Activated T-cell treated with anti-CD3 and anti-CD28 coated beads, Interleukin-2, amount 50 U/mL, for 24 hours (primary cell): ENCODE measurements around the gene GNB2.
"Not testable (repeated sequence)": the region's sequence is repeated elsewhere in the genome, so short reads cannot be mapped to it uniquely, and the experiment has no call there.

Source experiments
- DNase-seq: peaks from one replicate; pipeline ENCODE4 v3.0.0-alpha.2; 2020
- H3K27ac Mint-ChIP-seq: 2 replicates; pipeline ENCODE4 v1.8.0; 2020; ENCODE audit warnings: mild to moderate bottlenecking, mixed read lengths
- H3K27me3 Mint-ChIP-seq: 2 replicates; pipeline ENCODE4 v1.8.0; 2020; ENCODE audit warnings: mixed read lengths
- H3K36me3 Mint-ChIP-seq: 2 replicates; pipeline ENCODE4 v1.8.0; 2020; ENCODE audit warnings: low read depth, mixed read lengths
- H3K4me1 Mint-ChIP-seq: 2 replicates; pipeline ENCODE4 v1.8.0; 2020; ENCODE audit warnings: low read depth, mixed read lengths
- H3K4me3 Mint-ChIP-seq: 2 replicates; pipeline ENCODE4 v1.8.0; 2020; ENCODE audit warnings: mild to moderate bottlenecking, moderate library complexity, mixed read lengths
- H3K9me3 Mint-ChIP-seq: 2 replicates; pipeline ENCODE4 v1.8.0; 2020; ENCODE audit warnings: mixed read lengths

GNB2 gene

GRCh38 chr7:100692578-100692961 lies 19.0 kb downstream of the GNB2 start:
- no peaks in the 10 kb centered on the region for H3K9me3 Mint-ChIP-seq
- H3K4me1 Mint-ChIP-seq = peaks cover 58% of the 10 kb centered on the region
- peak overlapping the region; percentile 92 for H3K27ac Mint-ChIP-seq
- H3K27me3 Mint-ChIP-seq = no peaks in the 10 kb centered on the region
- peaks cover 45% of the 10 kb centered on the region for H3K36me3 Mint-ChIP-seq
- H3K4me3 Mint-ChIP-seq = peak overlapping the region; percentile 98
- DNase-seq = no peak

- Mint-ChIP-seq H3K27ac (peak overlapping the region; percentile 92), H3K36me3 (peaks cover 35% of the 10 kb centered on the region), H3K4me1 (peaks cover 51% of the 10 kb centered on the region), H3K9me3 (no peaks in the 10 kb centered on the region), H3K27me3 (no peaks in the 10 kb centered on the region), H3K4me3 (peak overlapping the region; percentile 98)
- peak; percentile 49 for DNase-seq
Observed at GRCh38 chr7:100693312-100694097, 20.0 kb downstream of the GNB2 start.

DNA sequence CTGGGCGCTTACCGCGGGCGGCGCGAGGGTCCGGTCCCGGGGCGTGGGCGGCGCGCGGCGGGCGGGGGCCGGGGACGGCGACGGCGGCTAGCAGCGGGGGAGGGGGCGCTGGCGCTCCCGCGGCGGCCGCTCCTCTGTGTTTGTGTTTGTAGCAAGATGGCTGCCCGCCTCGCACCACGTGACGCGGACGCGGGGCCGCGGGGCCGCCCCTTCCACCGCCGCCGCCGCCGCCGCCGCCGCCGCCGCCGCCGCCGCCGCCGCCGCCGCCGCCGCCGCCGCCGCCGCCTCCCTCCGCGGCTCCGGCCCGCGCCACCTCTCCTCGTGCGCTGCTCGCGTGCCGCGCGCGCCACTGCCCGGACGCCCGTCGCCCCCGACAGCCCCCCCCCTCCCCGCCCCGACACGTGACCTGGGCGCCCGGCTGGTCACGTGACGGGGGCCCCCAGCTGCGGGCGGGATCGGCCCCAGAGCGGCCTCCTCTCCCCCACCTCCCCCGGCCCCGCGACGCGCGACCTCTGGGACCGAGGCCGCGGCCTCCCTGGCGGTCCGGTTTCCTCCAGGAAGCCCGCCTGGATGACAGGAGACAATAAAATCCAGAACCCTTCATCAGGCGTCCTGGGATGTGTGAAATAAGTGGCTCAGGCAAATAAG lies 20.7 kb downstream of the GNB2 start, which contains the start of gene GIGYF1:
Gene GIGYF1, minus strand, starts transcription at position 153 of the 648 bp plus-strand sequence. CDS start 6,012 bp downstream, outside the sequence.
- Mint-ChIP-seq H3K4me1 (peaks cover 44% of the 10 kb centered on the region), H3K27me3 (no peaks in the 10 kb centered on the region), H3K27ac (peak within 1 kb of the TSS; percentile 92), H3K9me3 (no peaks in the 10 kb centered on the region), H3K36me3 (peaks cover 28% of the 10 kb centered on the region), H3K4me3 (peak within 1 kb of the TSS; percentile 98)
- DNase-seq = peak; percentile 84

- peaks cover 35% of the 10 kb centered on the region for H3K4me1 Mint-ChIP-seq
- H3K27me3 Mint-ChIP-seq = peaks cover 4% of the 10 kb centered on the region
- H3K4me3 Mint-ChIP-seq = no peak overlapping the region
- no peak for DNase-seq
- H3K36me3 Mint-ChIP-seq = peaks cover 19% of the 10 kb centered on the region
- H3K27ac Mint-ChIP-seq = no peak overlapping the region
- H3K9me3 Mint-ChIP-seq = no peaks in the 10 kb centered on the region
Observed at GRCh38 chr7:100696123-100696521, 22.6 kb downstream of the GNB2 start.

DNA sequence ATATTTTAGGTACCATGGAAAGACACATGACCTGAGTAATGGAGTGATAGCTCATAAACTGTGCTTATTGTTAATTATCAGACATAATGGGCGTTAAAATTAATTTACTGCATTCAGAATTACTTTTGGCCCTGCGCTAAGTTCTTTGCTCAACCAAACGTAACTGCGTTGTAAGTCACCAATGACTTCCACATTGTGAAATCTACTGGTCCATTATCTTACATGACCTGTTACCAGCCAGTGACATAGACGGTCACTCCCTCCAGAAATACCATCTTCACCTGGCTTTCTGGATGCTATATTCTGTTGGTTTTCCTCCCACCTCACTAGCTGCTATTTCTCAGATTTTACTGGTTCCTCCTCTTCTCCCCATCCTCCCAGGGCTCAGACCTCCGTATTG lies 25.5 kb downstream of the GNB2 start:
- Mint-ChIP-seq H3K36me3 (no peaks in the 10 kb centered on the region), H3K4me3 (no peak overlapping the region), H3K27ac (no peak overlapping the region), H3K4me1 (peaks cover 15% of the 10 kb centered on the region), H3K27me3 (peaks cover 4% of the 10 kb centered on the region), H3K9me3 (no peaks in the 10 kb centered on the region)
- DNase-seq = no peak

GRCh38 chr7:100701089-100701488 lies 27.5 kb downstream of the GNB2 start:
- H3K4me1 Mint-ChIP-seq, H3K9me3 Mint-ChIP-seq, H3K4me3 Mint-ChIP-seq, DNase-seq, H3K27me3 Mint-ChIP-seq, H3K36me3 Mint-ChIP-seq, H3K27ac Mint-ChIP-seq: not testable (repeated sequence)

DNA sequence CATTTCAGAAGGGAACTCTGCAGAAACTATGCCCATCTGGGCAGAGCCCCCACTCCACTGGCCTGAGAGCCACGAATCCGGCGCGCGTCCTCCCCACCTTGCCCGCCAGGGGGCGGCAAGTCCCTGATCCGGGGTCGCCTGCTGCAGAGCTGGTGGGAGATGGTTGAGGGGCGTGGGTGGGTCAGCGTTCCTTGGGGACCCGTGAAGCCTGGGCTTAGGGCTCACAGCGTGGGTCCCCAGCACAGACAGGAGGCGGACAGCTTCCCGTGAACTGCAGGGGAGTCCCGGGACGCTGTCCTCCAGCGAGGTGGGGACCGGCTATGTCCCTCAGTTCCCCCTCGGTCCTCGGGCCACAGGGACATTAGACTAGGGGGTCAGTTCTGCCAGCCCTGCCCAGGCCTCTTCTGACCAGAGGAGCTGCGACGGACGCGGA lies 31.8 kb downstream of the GNB2 start:
- Mint-ChIP-seq H3K9me3 (no peaks in the 10 kb centered on the region), H3K27ac (peak overlapping the region; percentile 97), H3K4me3 (peak overlapping the region; percentile 95), H3K36me3 (peaks cover 32% of the 10 kb centered on the region), H3K4me1 (peaks cover 20% of the 10 kb centered on the region), H3K27me3 (no peaks in the 10 kb centered on the region)
- DNase-seq = peak; percentile 90

- no peaks in the 10 kb centered on the region for H3K9me3 Mint-ChIP-seq
- H3K27ac Mint-ChIP-seq = peak within 1 kb of the TSS; percentile 97
- H3K27me3 Mint-ChIP-seq = no peaks in the 10 kb centered on the region
- peak; percentile 99 for DNase-seq
- H3K4me3 Mint-ChIP-seq = peak within 1 kb of the TSS; percentile 95
- peaks cover 32% of the 10 kb centered on the region for H3K36me3 Mint-ChIP-seq
- H3K4me1 Mint-ChIP-seq = peaks cover 20% of the 10 kb centered on the region
Observed at GRCh38 chr7:100705753-100706671, 32.5 kb downstream of the GNB2 start, which contains the start of gene POP7. POP7 (plus strand) TSS chr7:100706121; CDS start chr7:100706831, 710 bp downstream.

GRCh38 chr7:100706672-100707311 lies 33.3 kb downstream of the GNB2 start:
- H3K4me1 Mint-ChIP-seq = peaks cover 20% of the 10 kb centered on the region
- H3K27ac Mint-ChIP-seq = peak overlapping the region; percentile 97
- no peaks in the 10 kb centered on the region for H3K9me3 Mint-ChIP-seq
- H3K4me3 Mint-ChIP-seq = peak overlapping the region; percentile 95
- DNase-seq = no peak
- H3K27me3 Mint-ChIP-seq = no peaks in the 10 kb centered on the region
- H3K36me3 Mint-ChIP-seq = peaks cover 33% of the 10 kb centered on the region

DNA sequence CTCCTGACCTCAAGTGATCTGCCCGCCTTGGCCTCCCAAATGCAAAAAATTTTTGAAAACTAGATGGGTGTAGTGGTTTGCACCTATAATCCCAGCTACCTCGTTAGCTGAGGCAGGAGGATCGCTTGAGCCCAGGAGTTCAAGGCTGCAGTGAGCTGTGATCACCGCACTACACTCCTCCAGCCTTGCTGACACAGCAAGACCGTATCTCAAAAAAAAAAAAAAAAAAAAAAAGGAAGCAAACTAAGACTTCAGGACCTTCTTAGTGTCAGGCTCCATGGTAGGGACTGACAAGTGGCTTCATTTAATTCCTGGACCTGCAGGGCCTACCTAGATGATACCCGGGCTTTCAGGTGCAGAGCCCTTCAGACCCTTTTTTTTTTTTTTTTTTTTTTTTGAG lies 34.9 kb downstream of the GNB2 start:
- Mint-ChIP-seq H3K36me3 (peaks cover 33% of the 10 kb centered on the region), H3K4me1 (peaks cover 20% of the 10 kb centered on the region), H3K9me3 (no peaks in the 10 kb centered on the region), H3K4me3 (peak overlapping the region; percentile 51), H3K27me3 (no peaks in the 10 kb centered on the region), H3K27ac (no peak overlapping the region)
- DNase-seq = no peak

- no peak for DNase-seq
- Mint-ChIP-seq H3K4me3 (no peak overlapping the region), H3K27ac (no peak overlapping the region), H3K27me3 (no peaks in the 10 kb centered on the region), H3K4me1 (peaks cover 15% of the 10 kb centered on the region), H3K36me3 (peaks cover 33% of the 10 kb centered on the region), H3K9me3 (no peaks in the 10 kb centered on the region)
Observed at GRCh38 chr7:100710452-100710851, 36.9 kb downstream of the GNB2 start.

DNA sequence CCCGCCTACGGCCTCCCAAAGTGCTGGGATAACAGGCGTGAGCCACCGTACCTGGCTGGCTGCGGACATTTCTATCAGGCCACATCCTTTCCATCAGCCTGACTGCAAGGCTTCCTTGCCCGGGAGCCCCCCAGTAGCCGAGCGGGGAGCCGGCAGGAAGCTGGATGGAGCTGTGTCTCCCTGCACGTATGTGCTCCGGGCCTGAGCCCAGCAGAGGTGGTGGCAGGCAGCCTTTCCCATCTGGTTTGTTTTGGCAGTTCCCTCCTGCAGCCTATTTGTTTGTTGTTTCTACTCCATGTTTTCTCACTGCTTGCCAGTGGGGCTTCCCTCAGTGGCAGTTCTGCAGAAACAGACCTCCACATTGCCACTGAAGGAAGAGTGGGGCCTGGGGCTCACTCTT lies 37.8 kb downstream of the GNB2 start:
- H3K4me3 Mint-ChIP-seq = no peak overlapping the region
- peaks cover 29% of the 10 kb centered on the region for H3K36me3 Mint-ChIP-seq
- no peaks in the 10 kb centered on the region for H3K9me3 Mint-ChIP-seq
- no peak for DNase-seq
- H3K27ac Mint-ChIP-seq = no peak overlapping the region
- peaks cover 15% of the 10 kb centered on the region for H3K4me1 Mint-ChIP-seq
- no peaks in the 10 kb centered on the region for H3K27me3 Mint-ChIP-seq

- H3K4me3 Mint-ChIP-seq = no peak overlapping the region
- H3K36me3 Mint-ChIP-seq = peaks cover 1% of the 10 kb centered on the region
- peaks cover 5% of the 10 kb centered on the region for H3K9me3 Mint-ChIP-seq
- peaks cover 10% of the 10 kb centered on the region for H3K27me3 Mint-ChIP-seq
- H3K27ac Mint-ChIP-seq = no peak overlapping the region
- no peaks in the 10 kb centered on the region for H3K4me1 Mint-ChIP-seq
- DNase-seq = no peak
Observed at GRCh38 chr7:100714725-100715124, 41.2 kb downstream of the GNB2 start.

DNA sequence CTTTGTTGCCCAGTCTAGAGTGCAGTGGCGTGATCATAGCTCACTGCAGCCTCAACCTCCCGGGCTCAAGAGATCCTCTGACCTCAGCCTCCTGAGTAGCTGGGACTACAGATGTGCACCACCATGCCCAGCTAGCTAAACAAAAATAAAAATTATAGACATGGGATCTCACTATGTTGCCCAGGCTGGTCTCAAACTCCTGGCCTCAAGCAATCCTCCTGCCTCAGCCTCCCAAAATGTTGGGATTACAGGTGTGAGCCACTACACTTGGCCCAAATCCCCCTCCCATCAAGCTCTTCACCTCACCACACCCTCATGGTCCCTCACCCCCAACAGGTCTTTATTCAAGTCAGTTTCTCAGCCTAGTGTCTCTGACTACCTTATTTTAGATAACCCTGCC lies 43.5 kb downstream of the GNB2 start:
- H3K4me3 Mint-ChIP-seq, H3K4me1 Mint-ChIP-seq, DNase-seq, H3K36me3 Mint-ChIP-seq, H3K9me3 Mint-ChIP-seq, H3K27ac Mint-ChIP-seq: not testable (repeated sequence)
- peaks cover 30% of the 10 kb centered on the region for H3K27me3 Mint-ChIP-seq
